ENCODE measurements around the gene CEP97. TPM values are rescaled to one million over a fixed set of nuclear protein-coding genes. Genes with fewer than 3 reads are reported as not detected.
"Not testable (repeated sequence)": the region's sequence is repeated elsewhere in the genome, so short reads cannot be mapped to it uniquely, and the experiment has no call there.

Gene CEP97
- total RNA-seq, 2 donors from 2014 or later = 6.5 to 7.0 TPM

- no peak overlapping the region for H3K27ac ChIP-seq
- DNase-seq (ENCODE audit: low spot score) = no peak
Measured at GRCh38 chr3:101690972-101691371, 33.4 kb upstream of the CEP97 start.

GRCh38 chr3:101691685-101692671 lies 32.4 kb upstream of the CEP97 start:
- peaks cover 0 to 17% of the 10 kb centered on the region in 2 donors for H3K4me1 ChIP-seq
- not testable (repeated sequence) for H3K27ac ChIP-seq; DNase-seq (ENCODE audit: low spot score); H3K9me3 ChIP-seq; H3K27me3 ChIP-seq; H3K4me3 ChIP-seq; H3K36me3 ChIP-seq

More at GRCh38 chr3:101690972-101691371, 33.4 kb upstream of the CEP97 start:
- H3K36me3 ChIP-seq = no peaks in the 10 kb centered on the region
- H3K4me1 ChIP-seq = peaks cover 0 to 13% of the 10 kb centered on the region in 2 donors
- no peak for TF ChIP-seq CTCF (IDR thresholded peaks at IDR 0.05)
- no peaks in the 10 kb centered on the region for H3K27me3 ChIP-seq
- H3K9me3 ChIP-seq = no peaks in the 10 kb centered on the region
- H3K4me3 ChIP-seq = no peak overlapping the region

- H3K9me3 ChIP-seq; H3K4me1 ChIP-seq; H3K27me3 ChIP-seq; H3K4me3 ChIP-seq; H3K36me3 ChIP-seq; H3K27ac ChIP-seq; DNase-seq (ENCODE audit: low spot score): not testable (repeated sequence)
- peak; percentile 26 to 60 for TF ChIP-seq CTCF (IDR thresholded peaks at IDR 0.05)
Measured at GRCh38 chr3:101693540-101693939, 30.9 kb upstream of the CEP97 start.

GRCh38 chr3:101694836-101695235 lies 29.6 kb upstream of the CEP97 start:
- H3K27me3 ChIP-seq; H3K9me3 ChIP-seq; H3K4me3 ChIP-seq; H3K4me1 ChIP-seq; H3K27ac ChIP-seq; H3K36me3 ChIP-seq; DNase-seq (ENCODE audit: low spot score): not testable (repeated sequence)

GRCh38 chr3:101695779-101696372 lies 28.5 kb upstream of the CEP97 start:
- H3K36me3 ChIP-seq = no peaks in the 10 kb centered on the region
- peaks cover 0 to 9% of the 10 kb centered on the region in 2 donors for H3K4me1 ChIP-seq
- H3K27ac ChIP-seq = no peak overlapping the region
- no peaks in the 10 kb centered on the region for H3K9me3 ChIP-seq
- TF ChIP-seq CTCF (IDR thresholded peaks at IDR 0.05) = peak; percentile 67 to 85
- no peak for DNase-seq (ENCODE audit: low spot score)
- no peaks in the 10 kb centered on the region for H3K27me3 ChIP-seq
- H3K4me3 ChIP-seq = no peak overlapping the region

- no peaks in the 10 kb centered on the region for H3K9me3 ChIP-seq
- DNase-seq (ENCODE audit: low spot score) = no peak
- no peak overlapping the region for H3K4me3 ChIP-seq
- no peaks in the 10 kb centered on the region for H3K4me1 ChIP-seq
- no peak overlapping the region for H3K27ac ChIP-seq
- no peak for TF ChIP-seq CTCF (IDR thresholded peaks at IDR 0.05)
- no peaks in the 10 kb centered on the region for H3K36me3 ChIP-seq
- H3K27me3 ChIP-seq = no peaks in the 10 kb centered on the region
Measured at GRCh38 chr3:101701696-101702634, 22.4 kb upstream of the CEP97 start.

Measured in right atrium auricular region (tissue), 2 donors.